HG03064 (cell line): ENCODE results near the gene PAPPA2.
"Not testable (repeated sequence)": the region's sequence is repeated elsewhere in the genome, so short reads cannot be mapped to it uniquely, and the experiment has no call there.

ENCODE experiments used
- ATAC-seq: cut with Tn5 transposase; IDR thresholded peaks from one replicate; pipeline ENCODE4 v1.9.1; 2021; ENCODE audit warnings: low read depth; ENCODE audit not compliant: unreplicated experiment

The PAPPA2 gene

GRCh38 chr1:176551146-176551545 lies 88.2 kb downstream of the PAPPA2 start:
- ATAC-seq, result no peak

- ATAC-seq, result no peak
Measured at GRCh38 chr1:176552217-176552991, 89.4 kb downstream of the PAPPA2 start.

GRCh38 chr1:176552999-176553398 lies 90.0 kb downstream of the PAPPA2 start:
- ATAC-seq, result no peak

DNA sequence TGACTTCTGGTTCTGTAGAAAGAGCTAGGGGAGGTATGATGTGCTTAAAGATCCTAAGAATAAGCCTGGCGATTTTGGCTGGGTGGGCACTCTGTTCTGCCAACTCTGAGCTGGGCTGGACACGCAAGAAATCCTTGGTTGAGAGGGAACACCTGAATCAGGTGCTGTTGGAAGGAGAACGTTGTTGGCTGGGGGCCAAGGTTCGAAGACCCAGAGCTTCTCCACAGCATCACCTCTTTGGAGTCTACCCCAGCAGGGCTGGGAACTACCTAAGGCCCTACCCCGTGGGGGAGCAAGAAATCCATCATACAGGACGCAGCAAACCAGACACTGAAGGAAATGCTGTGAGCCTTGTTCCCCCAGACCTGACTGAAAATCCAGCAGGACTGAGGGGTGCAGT lies 93.3 kb downstream of the PAPPA2 start:
- ATAC-seq, result no peak

DNA sequence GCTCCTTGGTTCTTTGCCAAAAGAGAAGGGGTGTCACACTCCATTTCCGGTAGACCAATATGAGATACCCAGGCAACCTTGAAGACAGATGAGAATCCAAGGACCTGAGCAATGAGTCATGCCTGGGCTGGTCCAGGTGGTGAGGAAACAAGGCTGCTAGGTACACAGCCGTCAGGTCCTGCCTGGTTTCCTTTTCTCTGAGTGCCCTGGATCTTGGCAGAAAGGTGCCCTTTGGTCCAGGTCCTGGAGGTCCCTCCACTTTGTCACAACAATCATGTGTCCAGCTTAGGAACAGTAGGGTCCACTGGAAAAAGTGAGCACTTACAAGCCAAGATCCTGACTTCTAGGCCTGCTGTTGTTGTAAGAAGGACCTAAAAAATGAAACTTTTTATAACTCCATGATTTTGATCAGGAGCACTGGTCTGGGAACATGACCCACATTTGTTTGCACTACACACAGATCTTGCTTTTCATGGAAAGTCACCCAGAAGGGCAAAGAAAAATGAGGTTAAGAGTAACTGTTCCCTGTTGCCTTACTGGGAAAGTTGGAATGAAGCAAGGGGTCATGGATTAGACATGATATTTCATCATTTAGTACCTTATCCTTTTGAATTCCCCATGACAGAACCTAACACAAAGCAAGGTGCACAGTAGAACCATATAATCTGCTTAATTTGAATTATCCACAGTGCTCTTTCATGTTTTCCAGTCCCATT lies 94.7 kb downstream of the PAPPA2 start:
- ATAC-seq, result no peak

DNA sequence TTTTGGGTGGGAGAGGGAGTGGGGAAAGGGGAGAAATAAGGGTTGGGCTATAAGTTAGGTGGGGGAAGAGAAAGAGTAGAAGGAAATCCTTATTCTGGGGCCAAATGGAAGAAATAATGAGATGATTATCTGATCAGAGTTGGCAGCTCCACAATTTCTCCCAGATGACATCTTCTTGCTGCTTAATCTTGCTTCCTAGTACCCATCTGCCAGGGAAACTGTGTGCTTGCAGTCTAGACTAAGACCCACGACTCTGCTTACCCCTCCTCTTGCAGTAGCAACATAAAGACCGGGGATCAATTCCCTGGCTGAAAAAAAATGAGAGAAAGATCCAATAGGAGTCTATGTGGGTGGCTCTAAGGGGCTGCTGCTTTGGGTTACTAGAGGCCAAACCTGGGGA lies 95.6 kb downstream of the PAPPA2 start:
- ATAC-seq, result no peak

DNA sequence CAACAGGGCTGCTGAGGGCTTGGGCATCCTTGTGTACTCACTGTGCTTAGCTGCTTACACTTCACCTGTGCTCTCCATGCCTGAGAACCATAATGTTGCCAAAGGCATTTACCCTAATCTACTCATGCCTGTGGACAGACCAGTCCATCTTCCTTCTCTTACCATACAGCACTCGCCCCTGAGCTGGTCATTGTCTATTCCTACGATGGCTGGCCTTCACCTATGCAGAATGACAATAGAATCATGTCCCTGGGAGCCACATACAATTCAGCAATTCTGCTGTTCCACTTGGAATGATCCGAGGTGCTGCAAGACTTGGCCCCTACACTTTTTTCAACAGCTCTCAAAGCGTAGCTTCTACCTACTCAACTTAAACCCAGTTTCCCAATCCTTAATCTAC lies 96.5 kb downstream of the PAPPA2 start:
- no peak for ATAC-seq

- peak; percentile 69 for ATAC-seq
Measured at GRCh38 chr1:176559878-176560277, 96.9 kb downstream of the PAPPA2 start.

- ATAC-seq, result no peak
Measured at GRCh38 chr1:176560681-176561080, 97.7 kb downstream of the PAPPA2 start.

- ATAC-seq, result not testable (repeated sequence)
Measured at GRCh38 chr1:176561761-176562160, 98.8 kb downstream of the PAPPA2 start.

GRCh38 chr1:176566004-176566975 lies 103.3 kb downstream of the PAPPA2 start:
- no peak for ATAC-seq

- ATAC-seq, result no peak
Measured at GRCh38 chr1:176567190-176567794, 104.3 kb downstream of the PAPPA2 start.

DNA sequence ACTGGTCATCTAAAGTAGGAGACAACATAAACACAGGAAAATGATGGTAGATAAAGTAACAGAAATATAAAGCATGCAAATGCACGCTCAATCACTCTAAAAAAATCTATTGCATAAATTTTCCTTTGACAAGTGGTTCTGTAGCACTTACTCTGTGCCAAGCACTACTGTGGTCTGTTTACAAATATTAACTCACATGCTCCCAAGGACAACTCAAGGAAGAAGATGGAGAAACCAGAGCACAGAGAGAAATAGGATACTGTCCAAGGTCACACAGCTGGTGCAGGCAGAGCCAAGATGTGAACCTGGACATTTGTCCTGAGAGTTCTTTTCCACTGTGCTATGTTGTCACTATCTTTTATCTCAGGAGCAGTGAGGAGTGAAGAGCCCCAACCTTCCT lies 105.2 kb downstream of the PAPPA2 start:
- ATAC-seq, result no peak

- no peak for ATAC-seq
Measured at GRCh38 chr1:176574756-176575155, 111.8 kb downstream of the PAPPA2 start.

DNA sequence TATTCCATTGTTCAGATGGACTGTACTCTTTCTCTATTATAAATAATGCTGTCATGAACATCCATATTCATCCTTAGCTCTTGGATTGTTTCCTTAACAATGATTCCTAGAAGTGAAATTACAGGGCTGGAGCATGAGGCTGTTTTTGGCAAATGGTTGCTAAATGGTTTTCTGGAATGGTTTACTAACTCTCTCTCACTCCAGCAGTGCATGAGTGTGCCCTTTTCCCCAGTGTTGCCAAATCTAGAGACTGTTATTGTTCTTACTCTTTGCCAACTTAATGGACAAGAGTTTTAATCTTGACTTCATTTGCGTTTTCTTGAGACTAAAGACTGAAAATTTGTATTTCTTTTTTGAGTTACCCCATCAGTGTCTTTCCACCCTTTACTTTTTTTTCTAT lies 113.0 kb downstream of the PAPPA2 start:
- ATAC-seq, result no peak

DNA sequence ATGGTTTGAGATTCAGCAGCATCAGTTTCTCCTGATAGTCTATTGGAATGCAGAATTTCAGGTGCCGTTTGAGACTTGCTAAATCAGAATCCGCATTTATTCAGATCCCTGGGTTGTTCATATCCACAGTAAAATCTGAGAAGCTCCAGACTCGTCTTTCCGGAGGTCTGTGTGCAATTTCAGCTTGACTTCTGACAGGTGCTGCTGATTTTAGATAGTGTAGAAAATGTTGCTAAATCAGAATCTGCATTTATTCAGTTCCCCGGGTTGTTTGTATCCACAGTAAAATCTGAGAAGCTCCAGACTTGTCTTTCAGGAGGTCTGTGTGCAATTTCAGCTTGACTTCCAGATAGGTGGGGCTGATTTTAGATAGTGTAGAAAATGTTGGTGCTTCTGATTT lies 113.7 kb downstream of the PAPPA2 start:
- no peak for ATAC-seq

- ATAC-seq, result no peak
Measured at GRCh38 chr1:176577646-176578197, 114.7 kb downstream of the PAPPA2 start.

GRCh38 chr1:176579087-176579486 lies 116.1 kb downstream of the PAPPA2 start:
- ATAC-seq, result no peak

DNA sequence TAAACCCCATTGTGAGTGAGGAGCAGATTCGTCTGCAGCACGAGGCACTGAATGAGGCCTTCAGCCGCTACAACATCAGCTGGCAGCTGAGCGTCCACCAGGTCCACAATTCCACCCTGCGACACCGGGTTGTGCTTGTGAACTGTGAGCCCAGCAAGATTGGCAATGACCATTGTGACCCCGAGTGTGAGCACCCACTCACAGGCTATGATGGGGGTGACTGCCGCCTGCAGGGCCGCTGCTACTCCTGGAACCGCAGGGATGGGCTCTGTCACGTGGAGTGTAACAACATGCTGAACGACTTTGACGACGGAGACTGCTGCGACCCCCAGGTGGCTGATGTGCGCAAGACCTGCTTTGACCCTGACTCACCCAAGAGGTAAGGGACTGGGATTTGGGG lies 132.2 kb downstream of the PAPPA2 start:
- ATAC-seq, result no peak

DNA sequence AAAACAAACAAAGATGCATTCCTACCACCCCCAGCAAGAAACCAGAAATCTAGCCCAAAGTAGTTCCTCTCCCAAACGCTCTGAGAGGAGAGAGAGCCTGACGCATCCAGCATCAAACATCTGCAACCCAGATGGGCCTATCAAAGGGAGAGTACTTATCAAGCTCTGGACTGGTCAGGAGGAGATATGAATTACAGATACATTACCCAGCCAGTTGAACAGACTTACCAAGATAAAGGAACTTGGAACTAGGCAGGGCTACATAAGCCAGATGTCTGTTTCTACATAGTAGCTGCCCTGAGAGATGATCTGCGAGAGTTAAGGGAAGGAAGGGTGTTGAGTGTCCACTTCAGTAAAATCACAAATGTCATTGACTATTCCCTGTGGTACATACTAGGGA lies 138.4 kb downstream of the PAPPA2 start:
- ATAC-seq, result no peak
